ENCODE measurements around the gene OR11H6.
"Not testable (repeated sequence)": the region's sequence is repeated elsewhere in the genome, so short reads cannot be mapped to it uniquely, and the experiment has no call there.

OR11H6 gene

GRCh38 chr14:20223410-20223809 lies at the start of gene OR11H6:
OR11H6 (plus strand) TSS chr14:20223710; CDS start chr14:20223710, 0 bp downstream.
- ATAC-seq = no peak

DNA sequence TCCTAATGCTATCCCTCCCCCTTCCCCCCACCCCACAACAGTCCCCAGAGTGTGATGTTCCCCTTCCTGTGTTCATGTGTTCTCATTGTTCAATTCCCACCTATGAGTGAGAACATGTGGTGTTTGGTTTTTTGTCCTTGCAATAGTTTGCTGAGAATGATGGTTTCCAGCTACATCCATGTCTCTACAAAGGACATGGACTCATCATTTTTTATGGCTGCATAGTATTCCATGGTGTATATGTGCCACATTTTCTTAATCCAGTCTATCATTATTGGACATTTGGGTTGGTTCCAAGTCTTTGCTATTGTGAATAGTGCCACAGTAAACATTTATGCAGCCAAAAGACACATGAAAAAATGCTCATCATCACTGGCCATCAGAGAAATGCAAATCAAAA lies 49.3 kb upstream of the OR11H6 start:
- ATAC-seq = not testable (repeated sequence)

- ATAC-seq = no peak
Observed at GRCh38 chr14:20176330-20176729, 47.2 kb upstream of the OR11H6 start.

- no peak for ATAC-seq
Observed at GRCh38 chr14:20177433-20177974, 46.0 kb upstream of the OR11H6 start.

GRCh38 chr14:20179218-20179617 lies 44.3 kb upstream of the OR11H6 start:
- no peak for ATAC-seq

DNA sequence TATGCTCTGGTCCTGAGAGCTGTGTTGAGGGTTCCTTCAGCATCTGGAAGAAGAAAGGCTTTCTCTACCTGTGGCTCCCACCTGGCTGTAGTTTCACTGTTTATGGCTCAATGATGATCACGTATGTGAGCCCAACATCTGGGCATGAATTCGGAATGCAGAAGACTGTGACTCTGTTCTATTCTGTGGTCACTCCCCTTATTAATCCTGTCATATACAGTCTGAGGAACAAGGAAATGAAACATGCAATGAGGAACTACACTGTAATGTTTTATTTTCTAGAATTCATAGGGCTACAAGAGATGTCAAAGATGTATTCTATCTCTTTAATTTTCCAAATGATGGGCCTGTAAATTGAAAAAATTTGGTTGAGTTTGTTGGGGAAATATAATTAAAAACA lies 43.6 kb upstream of the OR11H6 start:
- ATAC-seq = no peak

DNA sequence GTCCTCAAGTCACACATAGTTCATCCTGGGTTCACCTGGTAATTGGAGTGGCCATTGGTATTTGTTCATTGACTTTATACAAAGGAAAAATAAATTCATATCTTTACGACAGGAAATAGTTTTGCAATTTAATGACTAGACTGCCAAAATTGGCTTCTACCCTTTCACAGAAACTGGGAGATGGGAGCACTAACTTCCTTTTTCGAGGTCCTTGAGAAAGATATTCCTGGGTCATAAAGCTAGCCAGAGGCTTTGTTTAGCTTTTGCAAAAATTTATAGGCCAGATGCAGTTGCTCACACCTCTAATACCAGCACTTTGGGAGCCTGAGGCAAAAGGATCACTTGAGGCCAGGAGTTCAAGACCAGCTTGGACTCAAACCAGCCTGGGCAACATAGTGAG lies 43.0 kb upstream of the OR11H6 start:
- ATAC-seq = no peak

GRCh38 chr14:20184181-20184580 lies 39.3 kb upstream of the OR11H6 start:
- ATAC-seq = no peak

- no peak for ATAC-seq
Observed at GRCh38 chr14:20190596-20190995, 32.9 kb upstream of the OR11H6 start, which contains the start of gene OR11G2. OR11G2 (plus strand) TSS chr14:20190896; CDS start chr14:20197438, 6,542 bp downstream.

- no peak for ATAC-seq
Observed at GRCh38 chr14:20191396-20191795, 32.1 kb upstream of the OR11H6 start.

- no peak for ATAC-seq
Observed at GRCh38 chr14:20194101-20194500, 29.4 kb upstream of the OR11H6 start.

DNA sequence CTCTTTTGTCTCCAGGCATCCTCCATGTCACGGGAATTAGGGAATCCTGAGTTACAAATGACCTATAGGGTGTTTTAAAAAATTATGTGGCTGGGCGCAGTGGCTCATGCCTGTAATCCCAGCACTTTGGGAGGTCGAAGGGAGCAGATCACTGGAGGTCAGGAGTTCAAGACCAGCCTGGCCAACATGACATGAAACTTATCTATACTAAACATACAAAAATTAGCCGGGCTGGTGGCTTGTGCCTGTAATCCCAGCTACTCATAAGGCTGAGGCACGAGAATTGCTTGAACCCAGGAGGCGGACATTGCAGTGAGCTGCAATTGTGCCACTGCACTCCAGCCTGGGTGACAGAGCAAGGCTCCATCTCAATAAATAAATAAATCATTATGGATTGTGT lies 28.3 kb upstream of the OR11H6 start:
- ATAC-seq = not testable (repeated sequence)

GRCh38 chr14:20195911-20196310 lies 27.6 kb upstream of the OR11H6 start:
- no peak for ATAC-seq

- no peak for ATAC-seq
Observed at GRCh38 chr14:20197459-20197858, 26.1 kb upstream of the OR11H6 start.

GRCh38 chr14:20198991-20199390 lies 24.5 kb upstream of the OR11H6 start:
- ATAC-seq = no peak

GRCh38 chr14:20204721-20205120 lies 18.8 kb upstream of the OR11H6 start:
- no peak for ATAC-seq

DNA sequence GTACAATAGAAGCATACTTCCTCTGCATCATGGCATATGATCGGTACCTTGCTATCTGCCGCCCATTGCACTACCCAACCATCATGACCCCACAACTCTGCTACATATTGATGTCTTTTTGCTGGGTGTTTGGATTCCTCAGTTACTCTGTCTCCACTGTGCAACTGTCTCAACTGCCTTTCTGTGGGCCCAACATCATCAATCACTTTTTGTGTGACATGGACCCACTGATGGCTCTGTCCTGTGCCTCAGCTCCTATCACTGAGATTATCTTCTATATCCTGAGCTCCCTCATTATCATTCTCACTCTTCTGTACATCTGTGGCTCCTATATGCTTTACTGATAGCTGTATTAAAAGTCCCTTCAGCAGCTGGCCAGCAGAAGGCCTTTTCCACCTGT lies 13.9 kb upstream of the OR11H6 start:
- no peak for ATAC-seq

DNA sequence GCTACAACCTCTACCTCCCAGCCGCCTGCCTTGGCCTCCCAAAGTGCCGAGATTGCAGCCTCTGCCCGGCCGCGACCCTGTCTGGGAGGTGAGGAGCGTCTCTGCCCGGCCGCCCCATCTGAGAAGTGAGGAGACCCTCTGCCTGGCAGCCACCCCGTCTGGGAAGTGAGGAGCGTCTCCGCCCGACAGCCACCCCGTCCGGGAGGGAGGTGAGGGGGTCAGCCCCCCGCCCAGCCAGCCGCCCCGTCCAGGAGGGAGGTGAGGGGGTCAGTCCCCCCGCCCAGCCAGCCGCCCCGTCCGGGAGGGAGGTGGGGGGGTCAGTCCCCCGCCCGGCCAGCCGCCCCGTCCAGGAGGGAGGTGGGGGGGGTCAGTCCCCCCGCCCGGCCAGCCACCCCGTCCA lies 11.1 kb upstream of the OR11H6 start:
- ATAC-seq = not testable (repeated sequence)

DNA sequence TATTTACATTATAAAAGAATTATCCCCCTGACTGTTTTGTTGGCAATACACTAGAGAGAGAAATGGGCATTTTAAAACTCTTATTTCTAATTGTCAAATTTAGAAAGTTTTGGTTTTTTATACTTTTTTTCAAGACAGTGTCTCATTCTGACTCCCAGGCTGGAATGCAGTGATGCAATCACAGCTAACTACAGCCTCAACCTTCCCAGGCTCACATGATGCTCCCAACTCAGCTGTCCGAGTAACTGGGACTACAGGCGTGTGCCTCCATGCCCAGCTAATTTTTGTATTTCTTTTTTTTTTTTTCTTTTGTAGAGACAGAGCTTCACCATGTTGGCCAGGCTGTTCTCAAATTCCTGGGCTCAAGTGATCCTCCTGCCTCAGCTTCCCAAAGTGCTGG lies 8.3 kb upstream of the OR11H6 start:
- ATAC-seq = no peak

- ATAC-seq = no peak
Observed at GRCh38 chr14:20219033-20219432, 4.5 kb upstream of the OR11H6 start.

GRCh38 chr14:20228681-20229080 lies 5.2 kb downstream of the OR11H6 start, which contains the start of gene OR11H7:
OR11H7 (plus strand) TSS chr14:20228981.
- no peak for ATAC-seq

GRCh38 chr14:20235415-20235814 lies 11.9 kb downstream of the OR11H6 start:
- not testable (repeated sequence) for ATAC-seq

- ATAC-seq = no peak
Observed at GRCh38 chr14:20247646-20248246, 24.2 kb downstream of the OR11H6 start.

GRCh38 chr14:20262642-20263128 lies 39.2 kb downstream of the OR11H6 start:
- no peak for ATAC-seq

GRCh38 chr14:20264361-20264760 lies 40.9 kb downstream of the OR11H6 start:
- ATAC-seq = not testable (repeated sequence)
